Measurements from ENCODE around the gene ACTRT3. TPM values are rescaled to one million over a fixed set of nuclear protein-coding genes. Genes with fewer than 3 reads are reported as not detected.
A peak's percentile ranks its signal among the peaks of the same experiment; 100 is the strongest.

Gene ACTRT3
- total RNA-seq (1 to 10 TPM; 6.0 to 6.7 TPM), polyA plus RNA-seq (ENCODE audit: insufficient read length in 2 of 2) (1 to 10 TPM; 2.2 to 2.8 TPM)
- long read RNA-seq, donor 1, partial matches to known transcripts = 18 of 20 reads
- long read RNA-seq, donor 1, other reads (novel, unspliced or antisense) = 0 of 20 reads
- long read RNA-seq, donor 2, partial matches to known transcripts = 0 of 1 reads
- long read RNA-seq, donor 2, other reads (novel, unspliced or antisense) = 0 of 1 reads
- long read RNA-seq, donor 3, partial matches to known transcripts = 0 of 1 reads
- long read RNA-seq, donor 3, other reads (novel, unspliced or antisense) = 0 of 1 reads
- long read RNA-seq, donor 4 = 0 reads

DNA sequence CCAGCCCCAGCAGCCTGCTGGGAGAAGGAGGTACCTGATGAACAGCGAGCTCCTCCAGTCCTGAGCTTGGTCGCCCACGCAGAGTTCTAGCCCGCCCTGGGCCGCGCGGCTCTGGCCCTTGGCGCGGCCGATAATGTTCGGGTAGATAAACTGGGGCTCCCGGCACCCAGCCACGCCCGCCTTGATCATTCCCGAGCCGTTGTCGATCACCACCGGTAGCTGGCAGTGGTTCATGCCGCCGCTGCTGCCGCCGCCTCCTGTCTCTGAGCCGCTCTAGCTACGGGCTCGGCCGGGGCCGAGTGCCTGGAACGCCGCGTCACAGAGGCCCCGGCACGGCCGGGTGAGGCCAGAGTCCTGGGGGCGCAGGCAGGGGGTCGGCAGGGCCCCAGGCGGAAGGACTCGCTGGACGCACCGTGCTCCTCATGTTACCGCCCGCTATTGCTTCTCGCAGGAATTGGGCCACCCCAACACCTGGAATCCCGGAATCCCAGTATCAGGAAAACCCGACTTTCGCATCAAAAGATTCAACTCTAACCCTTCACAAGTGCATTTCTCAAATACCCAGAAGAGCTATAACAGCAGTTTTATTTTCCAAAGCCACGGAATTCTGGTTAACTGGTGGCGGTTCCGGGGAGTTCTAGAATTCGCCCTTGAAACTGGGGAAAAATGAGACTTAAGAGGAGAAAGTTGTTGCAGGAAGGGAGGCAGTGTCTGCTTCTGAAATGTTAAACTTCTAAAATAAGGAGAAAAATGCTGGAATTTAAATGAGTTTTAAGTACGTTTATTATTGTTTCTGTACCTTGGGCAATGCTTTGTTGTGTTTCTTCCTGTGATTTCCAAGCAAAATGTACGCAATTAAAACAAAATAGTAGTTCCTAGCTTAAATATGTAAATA, at the start of gene ACTRT3:
TSS of gene ACTRT3 (minus strand) at position 275 of the 895 bp plus-strand sequence. CDS start at position 234, 41 bp downstream.
- Histone ChIP-seq H3K4me3 (ENCODE audit: low read depth, low read length) (peak within 1 kb of the TSS; percentile 70), H3K4me1 (ENCODE audit: control insufficient read depth, insufficient read depth, low read length) (peaks cover 3% of the 10 kb centered on the region), H3K36me3 (ENCODE audit: control insufficient read depth, insufficient read depth, low read length) (no peaks in the 10 kb centered on the region), H3K27me3 (ENCODE audit: control insufficient read depth, insufficient read depth, low read length) (no peaks in the 10 kb centered on the region), H3K9me3 (ENCODE audit: control insufficient read depth, insufficient read depth, low read length) (no peaks in the 10 kb centered on the region), H3K27ac (ENCODE audit: low read depth, low read length) (peak within 1 kb of the TSS; percentile 87)
- peak; percentile 40 to 84 (median 62) for DNase-seq (ENCODE audit: low read depth in 4 of 6, low spot score in 6 of 6)
- WGBS (ENCODE audit: insufficient coverage) = 2% methylated on average over 49 of the region's 51 CpGs

DNA sequence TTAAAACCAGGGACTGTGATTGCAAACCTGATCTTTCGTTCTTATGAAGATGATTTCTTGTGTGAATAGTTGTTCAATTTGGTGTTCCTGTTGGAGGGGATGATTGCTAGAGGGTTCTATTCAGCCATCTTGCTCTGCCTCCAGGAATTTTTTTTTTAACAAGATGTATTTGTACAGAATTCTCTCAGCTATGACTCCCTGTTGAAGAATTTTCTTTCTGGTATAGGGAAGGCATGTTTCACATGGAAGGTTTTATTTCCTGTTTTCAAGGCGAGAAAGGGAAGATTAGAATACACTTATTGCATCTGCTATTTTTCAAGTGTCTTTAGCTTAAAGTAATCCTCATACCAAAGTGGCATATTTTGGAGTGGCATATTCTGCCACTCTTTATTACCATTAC, 49.0 kb upstream of the ACTRT3 start:
- peaks cover 5% of the 10 kb centered on the region for H3K9me3 ChIP-seq (ENCODE audit: control insufficient read depth, insufficient read depth, low read length)
- no peak overlapping the region for H3K27ac ChIP-seq (ENCODE audit: low read depth, low read length)
- WGBS (ENCODE audit: insufficient coverage) = no CpG with 5 or more reads among the region's 2 CpGs
- no peak overlapping the region for H3K4me3 ChIP-seq (ENCODE audit: low read depth, low read length)
- no peaks in the 10 kb centered on the region for H3K4me1 ChIP-seq (ENCODE audit: control insufficient read depth, insufficient read depth, low read length)
- no peaks in the 10 kb centered on the region for H3K36me3 ChIP-seq (ENCODE audit: control insufficient read depth, insufficient read depth, low read length)
- no peak for DNase-seq (ENCODE audit: low read depth in 4 of 6, low spot score in 6 of 6)
- no peaks in the 10 kb centered on the region for H3K27me3 ChIP-seq (ENCODE audit: control insufficient read depth, insufficient read depth, low read length)

DNA sequence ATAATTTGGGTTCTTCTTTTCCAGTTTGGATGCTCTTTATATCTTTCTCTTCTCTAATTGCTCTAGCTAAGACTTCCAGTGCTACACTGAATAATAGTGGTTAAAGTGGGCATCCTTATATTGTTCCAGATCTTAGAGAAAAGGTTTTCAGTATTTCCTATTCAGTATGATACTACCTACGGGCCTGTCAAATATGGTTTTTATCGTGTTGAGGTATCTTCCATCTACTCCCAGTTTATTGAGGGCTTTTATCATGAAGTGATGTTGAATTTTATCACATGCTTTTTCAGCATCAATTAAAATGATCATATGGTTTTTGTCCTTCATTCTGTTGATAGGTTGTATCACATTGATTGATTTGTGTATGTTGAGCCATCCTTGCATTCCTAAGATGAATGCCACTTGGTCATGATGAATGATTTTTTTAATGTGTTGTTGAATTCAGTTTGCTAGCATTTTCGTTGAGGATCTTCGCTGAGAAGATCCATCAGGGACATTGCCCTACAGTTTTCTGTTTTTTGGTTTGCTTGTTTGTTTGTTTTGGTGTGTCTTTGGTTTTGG, 46.3 kb upstream of the ACTRT3 start:
- Histone ChIP-seq H3K27ac (ENCODE audit: low read depth, low read length) (no peak overlapping the region), H3K9me3 (ENCODE audit: control insufficient read depth, insufficient read depth, low read length) (peaks cover 5% of the 10 kb centered on the region), H3K27me3 (ENCODE audit: control insufficient read depth, insufficient read depth, low read length) (no peaks in the 10 kb centered on the region), H3K4me1 (ENCODE audit: control insufficient read depth, insufficient read depth, low read length) (peaks cover 10% of the 10 kb centered on the region), H3K4me3 (ENCODE audit: low read depth, low read length) (no peak overlapping the region), H3K36me3 (ENCODE audit: control insufficient read depth, insufficient read depth, low read length) (no peaks in the 10 kb centered on the region)
- DNase-seq (ENCODE audit: low read depth in 4 of 6, low spot score in 6 of 6) = no peak
- 83% methylated on average over 1 of the region's 4 CpGs for whole genome bisulfite sequencing (ENCODE audit: insufficient coverage)

DNA sequence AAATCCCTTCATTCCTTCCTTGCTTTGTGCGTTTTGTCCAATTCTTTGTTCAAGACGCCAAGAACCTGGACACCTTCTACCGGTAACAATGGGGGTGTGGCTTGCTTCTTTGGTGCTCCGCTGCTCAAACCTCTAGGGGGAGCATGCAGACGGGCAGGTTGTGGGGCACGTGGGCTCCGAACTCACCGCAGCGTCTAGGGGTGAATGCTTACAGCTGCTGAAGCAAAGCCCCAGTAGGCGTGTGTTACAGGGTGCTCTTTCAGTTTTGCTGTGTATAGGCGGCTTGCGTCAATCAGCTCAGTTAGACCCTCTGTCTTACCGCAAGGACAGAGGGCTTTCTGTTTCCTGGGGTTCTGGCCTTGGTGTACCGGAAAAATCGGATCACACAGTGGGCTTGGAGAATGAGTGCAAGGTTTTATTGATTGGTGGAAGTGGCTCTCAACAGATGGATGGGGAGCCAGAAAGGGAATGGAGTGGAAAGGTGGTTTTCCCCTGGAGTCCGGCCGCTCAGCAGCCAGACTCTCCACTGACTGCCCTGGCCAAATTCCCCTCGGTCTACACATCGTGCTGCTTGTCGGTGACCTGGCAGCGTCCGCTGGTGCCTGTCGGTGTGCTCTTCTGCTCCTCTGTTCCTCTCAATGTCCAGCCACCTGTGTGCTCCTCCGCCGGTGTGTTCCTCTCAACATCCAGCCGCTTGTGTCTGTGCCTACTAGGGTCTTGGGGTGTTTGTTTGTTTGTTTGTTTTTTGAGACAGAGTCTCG, 44.6 kb upstream of the ACTRT3 start:
- peaks cover 10% of the 10 kb centered on the region for H3K4me1 ChIP-seq (ENCODE audit: control insufficient read depth, insufficient read depth, low read length)
- peak in 2 of 6 donors; percentile 9 to 27 for DNase-seq (ENCODE audit: low read depth in 4 of 6, low spot score in 6 of 6)
- no peak overlapping the region for H3K27ac ChIP-seq (ENCODE audit: low read depth, low read length)
- peaks cover 5% of the 10 kb centered on the region for H3K9me3 ChIP-seq (ENCODE audit: control insufficient read depth, insufficient read depth, low read length)
- H3K27me3 ChIP-seq (ENCODE audit: control insufficient read depth, insufficient read depth, low read length) = no peaks in the 10 kb centered on the region
- peak overlapping the region; percentile 21 for H3K4me3 ChIP-seq (ENCODE audit: low read depth, low read length)
- 62% methylated on average over 18 of the region's 27 CpGs for WGBS (ENCODE audit: insufficient coverage)
- no peaks in the 10 kb centered on the region for H3K36me3 ChIP-seq (ENCODE audit: control insufficient read depth, insufficient read depth, low read length)

DNA sequence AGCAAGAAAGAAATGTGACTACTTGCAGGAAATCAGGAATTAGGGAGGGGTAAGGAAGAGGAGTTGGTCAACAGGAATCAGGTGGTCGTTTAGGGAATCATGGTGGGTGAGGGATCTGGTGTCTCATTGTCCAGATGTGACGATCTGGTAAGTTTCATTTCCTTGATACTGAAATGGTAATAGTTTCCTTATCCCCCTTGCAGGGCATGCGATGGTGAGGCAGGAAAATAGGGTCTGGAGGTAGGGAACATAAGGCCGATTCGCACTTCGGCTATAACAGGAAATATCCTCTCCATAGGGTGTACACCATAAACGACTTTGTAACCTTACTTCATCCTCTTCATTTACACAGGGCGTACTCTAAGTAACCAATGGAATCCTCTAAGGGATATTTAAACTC, 43.9 kb upstream of the ACTRT3 start:
- peak overlapping the region; percentile 21 for H3K4me3 ChIP-seq (ENCODE audit: low read depth, low read length)
- peak in 1 of 6 donors; percentile 7 for DNase-seq (ENCODE audit: low read depth in 4 of 6, low spot score in 6 of 6)
- WGBS (ENCODE audit: insufficient coverage) = 22% methylated on average over 1 of the region's 8 CpGs

DNA sequence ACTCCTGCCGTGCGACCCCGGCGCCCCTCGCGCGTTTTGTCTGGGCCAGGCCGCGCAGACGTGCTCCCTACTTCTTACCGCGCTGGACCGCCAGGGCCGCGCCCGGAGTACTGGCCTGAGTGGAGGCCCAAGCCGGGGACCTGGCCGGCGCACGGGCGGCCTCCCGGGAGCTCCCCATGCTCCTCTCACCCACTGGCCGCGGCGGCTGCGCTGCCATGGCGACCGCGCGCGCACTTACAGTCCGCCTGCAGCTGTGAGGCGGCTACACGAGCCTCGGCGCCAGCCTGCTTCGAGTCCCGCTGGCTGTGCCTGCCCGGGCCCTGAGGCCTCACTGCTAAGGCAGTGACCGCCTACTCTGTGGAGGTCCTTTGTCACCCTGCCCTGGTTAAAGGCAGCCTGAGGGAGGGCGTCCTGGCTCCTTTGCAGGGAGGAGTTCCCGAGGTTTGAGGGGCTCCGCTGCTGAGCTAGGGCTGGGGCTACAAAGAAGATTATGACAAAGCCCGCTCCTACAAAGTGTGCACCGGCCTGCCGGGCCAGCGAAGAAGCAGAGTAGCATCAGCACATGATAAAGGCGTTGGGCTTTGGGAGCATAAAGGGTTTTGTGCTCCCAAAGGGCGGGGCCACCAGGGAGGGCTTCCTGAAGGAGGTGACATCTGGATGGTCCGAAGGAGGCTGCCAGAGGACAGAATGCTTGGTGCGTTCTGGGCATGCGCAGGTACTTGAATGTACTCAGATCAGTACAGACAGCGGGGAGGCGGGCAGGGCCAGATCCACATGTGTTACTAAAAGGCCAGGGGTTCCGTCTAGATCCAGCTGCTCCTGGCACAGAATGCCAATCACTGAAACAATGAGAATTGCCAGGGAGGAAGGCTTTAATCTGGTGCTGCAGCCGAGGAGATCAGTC, 43.2 kb upstream of the ACTRT3 start, which contains the start of the genes LRRC34 and LRRIQ4:
TSS of gene LRRC34 (minus strand) at position 573 of the 904 bp plus-strand sequence. CDS start at position 217, 356 bp downstream.
TSS of gene LRRIQ4 (plus strand) at position 539 of the 904 bp plus-strand sequence. CDS start 9,052 bp downstream, outside the sequence.
- 3% methylated on average over 55 of the region's 56 CpGs for WGBS (ENCODE audit: insufficient coverage)
- Histone ChIP-seq H3K9me3 (ENCODE audit: control insufficient read depth, insufficient read depth, low read length) (peaks cover 5% of the 10 kb centered on the region), H3K4me3 (ENCODE audit: low read depth, low read length) (peak within 1 kb of the TSS; percentile 68), H3K36me3 (ENCODE audit: control insufficient read depth, insufficient read depth, low read length) (no peaks in the 10 kb centered on the region), H3K4me1 (ENCODE audit: control insufficient read depth, insufficient read depth, low read length) (peaks cover 10% of the 10 kb centered on the region), H3K27ac (ENCODE audit: low read depth, low read length) (peak within 1 kb of the TSS; percentile 87), H3K27me3 (ENCODE audit: control insufficient read depth, insufficient read depth, low read length) (no peaks in the 10 kb centered on the region)
- peak; percentile 38 to 92 (median 58) for DNase-seq (ENCODE audit: low read depth in 4 of 6, low spot score in 6 of 6)

More for the DNA sequence above, 43.9 kb upstream of the ACTRT3 start:
- Histone ChIP-seq H3K36me3 (ENCODE audit: control insufficient read depth, insufficient read depth, low read length) (no peaks in the 10 kb centered on the region), H3K9me3 (ENCODE audit: control insufficient read depth, insufficient read depth, low read length) (peaks cover 5% of the 10 kb centered on the region), H3K27me3 (ENCODE audit: control insufficient read depth, insufficient read depth, low read length) (no peaks in the 10 kb centered on the region), H3K4me1 (ENCODE audit: control insufficient read depth, insufficient read depth, low read length) (peaks cover 10% of the 10 kb centered on the region), H3K27ac (ENCODE audit: low read depth, low read length) (peak overlapping the region; percentile 35)

DNA sequence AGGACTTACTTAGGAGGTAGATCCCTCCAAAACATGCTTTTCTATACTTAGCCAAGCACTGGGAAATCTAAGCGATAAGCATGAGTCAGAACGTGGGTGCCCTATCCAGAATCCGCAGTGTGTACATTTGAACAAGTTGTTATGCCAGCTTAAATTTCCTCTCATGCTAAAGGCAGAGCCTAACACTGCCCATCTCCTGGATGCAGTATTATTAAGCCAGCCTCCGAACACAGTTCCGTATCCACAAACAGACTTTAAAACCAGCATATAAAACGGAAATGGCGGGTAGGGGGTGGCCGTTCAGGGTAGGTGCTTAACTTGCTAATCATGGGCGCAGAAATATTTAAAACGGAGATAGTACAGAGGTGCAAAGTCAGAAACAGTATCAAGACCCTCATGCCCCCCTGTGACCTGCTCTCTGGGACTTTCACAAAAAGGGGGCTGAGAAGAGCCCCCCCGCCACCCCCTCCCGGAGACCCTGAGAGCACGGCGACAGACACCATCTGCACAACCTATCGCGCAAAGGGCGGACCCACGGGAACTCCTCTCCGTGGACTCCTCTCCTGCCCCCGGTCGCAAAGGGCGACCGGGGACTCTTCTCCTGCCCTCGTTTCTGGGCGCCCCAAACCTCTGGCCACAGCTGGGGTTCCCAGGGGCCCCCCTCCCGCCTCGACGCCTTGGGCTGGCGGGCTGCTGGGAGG, 42.4 kb upstream of the ACTRT3 start:
- Histone ChIP-seq H3K4me3 (ENCODE audit: low read depth, low read length) (peak overlapping the region; percentile 68), H3K27me3 (ENCODE audit: control insufficient read depth, insufficient read depth, low read length) (no peaks in the 10 kb centered on the region), H3K9me3 (ENCODE audit: control insufficient read depth, insufficient read depth, low read length) (peaks cover 5% of the 10 kb centered on the region), H3K27ac (ENCODE audit: low read depth, low read length) (peak overlapping the region; percentile 87), H3K36me3 (ENCODE audit: control insufficient read depth, insufficient read depth, low read length) (no peaks in the 10 kb centered on the region), H3K4me1 (ENCODE audit: control insufficient read depth, insufficient read depth, low read length) (peaks cover 10% of the 10 kb centered on the region)
- peak; percentile 15 to 77 (median 28) for DNase-seq (ENCODE audit: low read depth in 4 of 6, low spot score in 6 of 6)
- 6% methylated on average over 22 of the region's 29 CpGs for WGBS (ENCODE audit: insufficient coverage)

DNA sequence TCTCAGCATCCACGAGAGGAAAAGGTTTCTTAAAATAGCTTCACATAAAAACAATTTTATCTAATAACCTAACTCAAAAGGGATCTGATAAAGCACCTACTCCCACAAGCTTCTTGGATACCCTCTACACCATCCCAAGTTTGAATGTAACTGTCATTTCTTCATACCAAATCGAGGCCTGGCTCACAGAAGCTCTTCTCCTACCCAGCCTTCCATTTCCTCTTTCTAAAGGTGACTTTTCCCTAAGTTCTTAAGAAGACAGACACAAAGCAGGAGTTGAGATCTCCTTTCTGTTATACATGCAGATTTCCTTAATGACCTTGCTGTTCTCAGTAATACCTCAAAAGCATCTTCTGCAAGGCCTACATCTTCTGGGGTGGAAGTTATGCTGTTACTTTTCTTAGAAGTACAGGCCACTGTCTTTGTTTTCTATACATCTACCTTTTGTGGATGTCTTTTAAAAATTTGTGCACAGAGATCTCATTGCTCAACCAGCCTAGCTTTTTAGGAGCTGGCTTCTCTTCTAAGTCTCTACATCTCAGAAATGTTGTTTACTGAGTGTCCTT, 40.0 kb upstream of the ACTRT3 start:
- DNase-seq (ENCODE audit: low read depth in 4 of 6, low spot score in 6 of 6) = no peak
- H3K27me3 ChIP-seq (ENCODE audit: control insufficient read depth, insufficient read depth, low read length) = no peaks in the 10 kb centered on the region
- H3K36me3 ChIP-seq (ENCODE audit: control insufficient read depth, insufficient read depth, low read length) = no peaks in the 10 kb centered on the region
- H3K27ac ChIP-seq (ENCODE audit: low read depth, low read length) = no peak overlapping the region
- H3K4me1 ChIP-seq (ENCODE audit: control insufficient read depth, insufficient read depth, low read length) = peaks cover 10% of the 10 kb centered on the region
- WGBS (ENCODE audit: insufficient coverage) = 56% methylated on average over 1 of the region's 2 CpGs
- no peaks in the 10 kb centered on the region for H3K9me3 ChIP-seq (ENCODE audit: control insufficient read depth, insufficient read depth, low read length)
- H3K4me3 ChIP-seq (ENCODE audit: low read depth, low read length) = no peak overlapping the region
